ENCODE data around the gene EMILIN3.

GRCh38 chr20:41353530-41353929 is 13.1 kb downstream of the EMILIN3 start:
- TF ChIP-seq CTCF (IDR thresholded peaks at IDR 0.05) (no peak), EP300 (IDR thresholded peaks at IDR 0.05) (no peak)

All from sigmoid colon (tissue), 4 donors.